ENCODE data around the gene ARHGAP12.
A peak's percentile ranks its signal among the peaks of the same experiment; 100 is the strongest.

Gene ARHGAP12

DNA sequence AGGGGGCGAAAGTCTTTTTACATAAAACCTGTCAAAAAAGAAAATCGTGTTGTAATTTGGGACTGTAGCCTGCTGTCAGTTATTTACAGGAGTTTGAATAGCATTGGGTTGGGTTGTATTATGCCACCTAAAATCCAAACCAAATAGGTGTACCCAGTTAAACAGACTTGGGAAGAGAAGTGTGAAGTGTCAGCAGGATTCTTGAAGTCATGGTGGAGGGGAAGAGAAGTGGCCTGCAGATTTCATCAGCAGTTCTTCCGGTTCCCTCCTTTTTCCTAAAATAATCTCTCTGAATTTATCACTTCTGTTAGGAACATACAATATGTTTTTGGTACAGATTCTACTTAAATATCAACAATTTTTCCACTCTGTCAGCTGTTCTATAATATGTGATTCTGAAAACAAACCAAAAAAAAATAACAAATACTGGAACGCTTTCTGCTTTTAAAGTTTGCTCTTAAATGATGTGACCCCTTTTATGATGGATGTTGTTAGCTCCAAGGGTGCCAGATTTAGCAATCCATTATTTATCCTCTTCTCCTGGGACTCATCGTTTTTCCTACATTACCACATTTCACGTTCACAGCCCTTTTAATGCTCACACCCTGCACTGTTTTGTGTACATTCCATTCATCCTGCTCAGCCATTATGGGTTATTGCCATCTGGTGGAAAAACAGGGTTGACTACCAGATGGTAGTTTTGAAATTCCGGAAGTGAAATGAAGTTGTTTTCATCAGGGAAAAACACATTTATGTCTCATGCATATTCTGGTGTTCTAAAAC is 18.7 kb upstream of the ARHGAP12 start:
- no peak for DNase-seq

DNA sequence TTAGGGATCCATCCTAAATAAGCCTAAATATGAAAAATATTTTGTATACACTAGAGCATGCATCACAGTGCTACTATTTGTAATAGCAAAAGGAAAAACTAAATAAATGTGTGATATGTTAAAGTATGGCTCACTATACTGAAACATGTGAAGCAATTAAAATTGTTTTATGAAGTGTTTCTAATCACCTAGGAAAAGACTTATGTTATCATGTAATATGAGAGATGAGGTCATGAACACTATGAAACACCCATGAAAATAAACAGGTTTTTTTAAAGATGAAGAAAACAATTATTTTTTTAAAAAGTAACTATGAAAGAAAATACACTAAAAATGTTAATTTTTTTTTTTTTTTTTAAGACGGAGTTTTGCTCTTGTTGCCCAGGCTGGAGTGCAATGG is 16.8 kb upstream of the ARHGAP12 start:
- DNase-seq = no peak

DNA sequence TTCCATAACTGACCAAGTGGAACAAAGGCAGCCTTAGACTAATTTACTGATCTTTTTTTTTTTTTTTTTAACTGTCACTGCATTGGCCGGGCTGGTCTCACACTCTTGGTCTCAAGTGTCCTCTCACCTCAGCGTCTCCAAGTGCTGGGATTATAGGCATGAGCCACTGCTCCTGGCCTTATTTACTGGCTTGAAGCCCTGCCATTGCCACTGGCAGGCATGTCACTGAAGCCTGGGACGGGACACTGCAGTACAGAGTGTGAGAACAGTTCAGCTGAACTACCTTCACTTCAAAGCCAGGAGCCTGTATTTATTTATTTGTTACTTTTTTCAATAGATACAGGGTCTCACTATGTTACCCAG is 15.4 kb upstream of the ARHGAP12 start:
- DNase-seq = no peak

DNA sequence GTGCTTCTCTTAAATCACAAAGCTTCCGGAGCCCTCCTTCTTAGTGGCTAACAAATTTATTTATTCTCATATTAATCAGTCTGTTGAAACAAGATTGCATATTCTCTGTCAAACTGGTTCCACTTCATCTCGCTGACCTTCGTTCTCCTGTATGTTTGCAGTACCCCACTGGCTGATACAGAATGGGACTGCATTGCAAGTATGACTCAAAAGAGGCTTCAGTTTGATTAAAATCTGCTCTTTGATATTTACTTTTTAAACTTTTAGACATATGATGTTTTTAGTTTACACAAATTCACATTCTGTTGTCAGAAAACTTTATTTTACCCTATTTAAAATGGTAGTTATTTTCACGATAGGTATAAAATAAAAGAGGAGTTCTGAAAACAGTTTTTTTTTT is 14.3 kb upstream of the ARHGAP12 start:
- no peak for DNase-seq

DNA sequence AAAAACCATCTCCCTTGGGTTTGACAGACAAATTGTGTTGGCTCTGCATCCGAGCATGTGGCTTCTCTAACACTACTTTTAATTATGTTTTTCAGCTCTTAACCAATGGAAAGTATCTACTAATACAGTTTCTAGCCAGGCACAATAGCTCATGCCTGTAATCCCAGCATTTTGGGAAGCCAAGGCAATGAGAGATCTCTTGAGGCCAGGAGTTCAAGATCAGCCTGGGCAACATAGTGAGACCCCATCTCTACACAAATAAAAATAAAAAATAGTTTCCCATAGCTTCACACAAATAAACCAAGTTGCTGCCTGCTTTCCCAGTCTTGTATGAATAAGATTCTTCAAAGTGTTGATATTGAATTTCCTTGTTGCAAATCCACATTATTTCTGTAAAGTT is 13.8 kb upstream of the ARHGAP12 start:
- no peak for DNase-seq

DNA sequence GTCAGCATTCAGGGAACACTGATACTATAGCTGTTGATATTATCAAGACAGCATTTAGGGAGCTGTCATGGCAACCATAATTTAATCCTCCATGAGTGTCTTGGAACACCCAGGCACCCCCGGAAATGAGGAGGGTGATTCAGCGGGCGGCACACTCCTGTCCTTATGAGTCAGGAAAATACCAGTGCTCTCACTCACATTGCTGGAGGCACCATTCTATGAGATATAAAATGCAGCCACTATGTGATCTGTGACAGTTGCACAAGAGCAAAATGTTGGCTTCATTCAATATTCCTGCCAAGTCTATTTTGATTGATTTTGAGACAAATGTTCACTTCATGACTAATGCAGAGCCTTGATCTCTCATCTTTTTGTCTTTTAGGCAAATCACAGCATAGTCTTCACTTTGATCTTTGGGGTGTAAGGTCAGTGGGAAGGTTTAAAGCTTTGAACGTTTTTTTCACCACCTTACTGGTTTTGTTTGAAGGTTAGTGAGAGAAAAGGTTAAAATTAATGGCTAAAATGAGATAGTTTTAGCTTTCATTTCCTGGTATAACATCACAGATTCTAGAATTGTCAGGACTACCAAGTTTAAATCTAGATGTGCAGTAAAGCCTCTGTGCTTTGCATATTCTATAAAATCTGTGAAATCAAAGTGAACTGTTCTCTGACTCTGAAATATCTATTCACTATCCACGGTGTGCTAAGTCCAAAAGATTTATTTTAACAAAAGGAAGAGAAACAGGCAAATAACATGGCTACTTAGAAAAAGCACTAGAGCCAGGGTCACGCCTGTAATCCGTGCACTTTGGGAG is 12.4 kb upstream of the ARHGAP12 start:
- DNase-seq = peak; percentile 32

DNA sequence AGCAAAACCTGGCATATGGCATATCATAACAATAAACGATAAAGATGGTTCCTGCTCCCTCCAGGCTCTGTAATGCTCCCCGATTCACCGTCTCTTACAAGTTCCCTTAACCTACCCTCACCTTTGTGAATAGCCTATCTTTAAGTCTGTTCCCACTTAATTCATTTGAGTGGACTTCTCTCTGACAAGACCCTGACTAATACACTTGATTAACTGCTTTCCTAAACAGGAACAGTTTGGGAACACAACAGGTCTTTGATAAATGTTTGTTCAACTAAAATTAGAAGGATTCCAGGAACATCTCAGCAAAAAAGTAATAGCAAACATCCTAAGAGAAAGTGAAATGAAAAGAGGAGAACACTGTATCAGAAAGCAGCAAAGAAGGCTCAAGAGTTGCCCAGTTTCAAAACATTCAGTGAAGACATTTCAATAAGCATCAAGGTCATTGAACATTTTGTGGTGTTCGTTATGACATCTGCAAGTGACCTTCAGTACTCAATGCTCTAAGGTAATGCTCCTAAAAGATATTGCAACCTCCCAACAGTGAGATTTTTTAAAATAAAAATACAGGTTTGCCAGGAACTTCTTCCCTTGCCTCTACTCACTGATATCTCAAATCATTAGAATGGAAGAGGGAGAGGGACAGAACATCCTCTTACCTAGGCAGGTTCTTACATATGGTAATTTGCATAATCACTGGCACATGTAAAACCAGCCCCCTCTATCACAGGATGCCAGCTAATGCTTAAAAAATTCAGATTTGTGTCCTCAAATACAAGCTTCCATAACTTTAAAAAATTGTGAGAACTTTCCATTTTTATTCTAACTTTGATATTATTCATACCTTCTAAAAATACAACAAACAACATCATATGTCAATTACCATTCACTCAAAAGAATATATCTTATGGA is 11.4 kb upstream of the ARHGAP12 start:
- no peak for DNase-seq

DNA sequence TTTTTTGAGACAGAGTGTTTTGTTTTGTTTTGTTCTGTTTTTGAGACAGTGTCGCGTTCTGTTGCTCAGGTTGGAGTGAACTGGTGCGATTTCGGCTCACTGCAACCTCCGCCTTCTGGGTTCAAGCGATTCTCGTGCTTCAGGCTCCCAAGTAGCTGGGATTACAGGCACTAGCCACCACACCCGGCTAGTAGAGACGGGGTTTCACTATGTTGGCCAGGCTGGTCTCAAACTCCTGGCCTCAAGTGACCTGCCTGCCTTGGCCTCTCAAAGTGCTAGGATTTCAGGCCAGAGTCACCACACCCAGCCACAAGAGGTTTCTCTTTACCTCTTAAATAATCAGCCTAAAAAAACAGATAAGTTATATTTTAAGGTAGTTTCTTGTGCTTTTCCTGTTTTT is 8.7 kb upstream of the ARHGAP12 start:
- DNase-seq = no peak

DNA sequence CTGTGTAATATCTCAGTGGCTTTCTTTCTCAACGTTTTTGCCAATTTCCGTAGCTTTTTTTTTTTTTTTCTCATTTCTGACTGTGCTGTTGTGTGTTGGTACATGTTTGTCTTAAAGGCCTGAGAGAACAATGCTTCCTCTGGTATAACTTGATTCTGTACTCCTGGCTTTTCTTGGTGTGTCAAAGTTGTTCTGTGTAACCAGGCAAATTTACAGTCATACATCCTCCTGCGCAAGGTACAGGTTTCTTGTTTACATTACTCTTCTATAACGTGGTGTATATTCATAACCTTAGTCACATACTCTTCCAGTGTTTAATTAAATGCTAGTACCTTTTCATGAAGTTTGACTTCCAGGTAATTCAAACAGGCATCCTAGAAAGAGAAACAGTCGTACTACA is 8.3 kb upstream of the ARHGAP12 start:
- DNase-seq = no peak

DNA sequence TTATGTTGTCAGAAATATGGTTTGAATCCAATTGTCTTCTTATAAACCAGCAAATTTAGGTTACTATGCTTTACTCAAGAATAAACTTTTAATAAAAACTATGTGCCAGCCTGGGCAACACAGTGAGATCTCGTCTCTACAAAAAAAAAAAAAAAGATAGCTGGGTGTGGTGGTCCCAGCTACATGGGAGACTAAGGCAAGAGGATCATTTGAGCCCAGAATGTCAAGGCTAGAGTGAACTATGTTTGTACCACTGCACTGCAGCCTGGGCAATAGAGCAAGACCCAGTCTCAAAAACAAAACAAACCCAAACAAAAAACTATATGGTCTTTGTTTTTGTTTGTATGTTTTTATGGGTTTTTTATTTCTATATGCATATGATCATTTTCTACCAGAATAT is 7.5 kb upstream of the ARHGAP12 start:
- no peak for DNase-seq

DNA sequence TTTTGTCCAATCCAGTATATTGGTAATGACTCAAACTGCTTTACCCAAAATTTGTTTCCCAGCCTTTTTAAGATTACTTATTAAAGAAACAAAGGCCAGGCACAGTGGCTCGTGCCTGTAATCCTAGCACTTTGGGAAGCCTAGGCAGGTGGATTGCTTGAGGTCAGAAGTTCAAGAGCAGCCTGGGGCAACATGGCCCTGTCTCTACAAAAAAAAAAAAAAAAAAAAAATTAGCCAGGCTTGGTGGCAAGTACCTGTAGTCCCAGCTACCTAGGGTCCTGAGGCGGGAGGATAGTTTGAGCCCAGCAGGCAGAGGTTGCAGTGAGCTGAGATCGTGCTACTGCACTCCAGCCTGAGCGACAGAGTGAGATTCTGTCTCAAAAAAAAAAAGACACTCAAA is 7.0 kb upstream of the ARHGAP12 start:
- DNase-seq = no peak

DNA sequence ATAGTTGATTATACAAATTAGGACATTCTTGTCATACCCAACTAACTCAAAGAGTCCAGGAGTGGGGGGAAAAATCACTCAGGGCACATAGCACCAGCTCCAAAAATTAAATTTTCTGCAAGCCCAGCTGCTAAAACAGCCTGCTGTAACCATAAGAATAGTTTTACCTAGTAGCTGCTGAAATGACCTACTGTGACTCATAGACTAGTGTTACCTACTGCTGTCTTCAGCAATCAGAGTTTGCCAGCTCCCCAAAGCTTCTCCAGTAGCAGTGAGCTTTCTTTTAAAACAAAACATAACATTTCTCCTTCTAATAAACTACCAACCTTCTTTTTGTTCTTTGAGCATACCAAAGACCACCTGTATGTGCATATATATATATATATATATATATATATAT is 4.2 kb upstream of the ARHGAP12 start:
- no peak for DNase-seq

DNA sequence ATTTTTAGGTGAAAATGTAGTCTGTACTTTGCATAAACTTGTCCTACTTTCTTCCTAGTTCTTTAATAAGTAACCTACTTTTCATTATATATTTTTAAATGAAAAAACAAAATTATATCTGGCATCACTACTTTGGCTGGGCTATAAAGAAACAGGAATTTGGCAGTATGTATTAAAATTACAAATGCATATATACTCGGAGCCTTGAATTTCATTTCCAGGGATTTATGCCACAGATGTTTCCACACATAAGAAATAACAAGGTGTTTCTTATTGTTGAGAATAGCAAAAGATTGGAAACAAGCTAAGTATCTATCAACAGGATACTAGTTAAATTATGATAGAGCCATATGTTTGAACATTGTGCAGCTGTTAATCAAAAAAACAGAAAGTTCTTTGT is 2.2 kb upstream of the ARHGAP12 start:
- no peak for DNase-seq

DNA sequence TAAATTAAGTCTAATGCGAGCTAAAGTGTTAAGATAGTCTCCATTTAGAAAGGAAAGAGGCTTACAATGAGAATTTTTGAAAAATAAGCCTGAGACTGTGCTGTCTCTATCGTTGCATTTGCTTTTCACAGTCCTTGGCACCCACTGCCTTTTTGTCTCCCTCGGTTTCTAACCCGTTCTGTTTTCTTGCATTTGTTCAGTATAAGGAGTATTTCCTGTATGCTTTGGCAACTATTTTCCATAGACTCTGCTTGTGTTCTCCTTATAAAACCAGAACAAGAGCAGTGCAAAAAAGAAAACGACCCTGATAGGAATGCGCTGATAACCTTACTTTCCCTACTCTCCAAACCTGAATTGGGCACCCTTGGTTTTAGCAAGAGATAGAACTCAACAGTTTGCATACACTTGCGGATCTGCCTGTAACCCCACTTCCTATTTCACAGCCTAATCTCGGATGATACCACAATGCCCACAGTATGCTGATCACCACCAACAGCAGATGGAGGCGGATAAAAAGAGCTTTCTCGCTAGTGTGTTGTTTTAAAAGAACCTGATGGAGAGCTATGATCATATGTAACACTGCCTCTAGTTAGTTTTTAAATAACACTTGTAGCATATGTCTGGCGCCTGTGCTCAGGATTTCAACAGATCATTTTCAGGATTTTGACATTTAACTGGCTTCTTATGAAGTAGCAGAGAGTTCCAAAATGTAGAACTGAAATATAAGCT is 1.6 kb upstream of the ARHGAP12 start:
- no peak for DNase-seq

DNA sequence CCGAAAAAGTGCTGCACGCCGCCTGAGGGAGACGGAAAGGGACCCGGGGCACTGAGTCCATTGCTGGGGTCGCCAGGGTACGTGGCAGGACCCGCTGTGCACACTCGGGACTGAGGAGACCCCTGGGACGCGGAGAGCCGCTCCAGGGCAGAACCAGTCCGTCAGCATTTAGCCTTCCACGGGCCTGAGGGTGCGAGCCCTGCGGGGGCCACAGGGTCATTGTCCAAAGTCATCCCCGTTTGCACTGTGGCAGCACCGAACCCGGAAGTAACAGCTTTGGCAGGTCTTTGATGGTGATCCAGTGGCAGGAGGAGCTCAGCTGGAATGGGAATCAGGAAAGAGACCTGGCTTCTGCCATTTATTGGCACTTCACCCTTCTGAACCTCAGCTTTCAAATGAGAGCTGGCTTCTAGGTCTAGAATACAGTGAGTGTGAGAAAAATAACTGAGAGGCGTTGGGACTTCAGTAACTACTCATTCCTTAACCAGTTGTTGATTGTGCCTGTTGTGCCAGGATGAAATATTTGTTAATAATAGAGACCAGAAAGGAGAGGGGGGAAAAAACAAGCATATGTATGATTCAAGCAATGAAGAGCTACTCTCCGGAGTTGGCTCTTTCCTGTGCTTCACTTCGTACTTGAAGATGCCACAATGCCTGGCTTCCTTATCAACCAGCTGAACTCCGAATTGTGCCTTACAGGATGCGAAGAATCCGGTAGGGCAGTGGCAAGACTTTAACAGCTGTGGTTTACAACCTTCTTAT is 811 bp upstream of the ARHGAP12 start:
- DNase-seq = peak; percentile 31

DNA sequence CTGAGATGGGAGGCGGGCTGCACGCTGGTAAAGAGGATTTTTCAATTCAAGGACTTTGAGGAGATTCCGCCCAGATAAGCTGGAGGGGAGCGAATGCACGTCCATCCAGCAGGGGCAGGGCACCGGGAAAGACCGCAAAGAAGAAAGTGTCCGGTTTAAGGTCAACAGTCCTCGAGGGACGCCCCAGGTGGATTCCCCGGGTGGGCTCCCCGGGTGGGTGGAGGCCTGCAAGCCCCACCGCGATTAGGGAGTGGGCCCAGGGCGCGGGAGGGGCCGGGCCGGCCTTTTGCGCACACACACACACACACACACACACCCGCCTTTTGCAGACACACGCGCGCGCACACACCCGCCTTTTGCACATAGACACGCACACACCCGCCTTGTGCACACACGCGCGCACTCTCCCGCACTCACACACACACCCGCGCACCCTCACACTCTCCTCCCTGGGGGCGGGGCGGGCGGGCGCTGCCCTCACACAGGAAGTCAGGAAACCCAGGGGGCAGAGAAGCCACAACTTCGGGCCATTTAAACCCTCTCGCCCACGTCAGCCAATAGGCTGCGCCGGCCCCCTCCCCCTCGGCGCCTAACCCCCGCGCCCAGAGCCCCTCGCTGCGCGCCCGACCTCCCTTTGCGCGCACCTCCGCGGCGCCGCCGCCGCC is 615 bp downstream of the ARHGAP12 start:
- peak; percentile 56 for DNase-seq

DNA sequence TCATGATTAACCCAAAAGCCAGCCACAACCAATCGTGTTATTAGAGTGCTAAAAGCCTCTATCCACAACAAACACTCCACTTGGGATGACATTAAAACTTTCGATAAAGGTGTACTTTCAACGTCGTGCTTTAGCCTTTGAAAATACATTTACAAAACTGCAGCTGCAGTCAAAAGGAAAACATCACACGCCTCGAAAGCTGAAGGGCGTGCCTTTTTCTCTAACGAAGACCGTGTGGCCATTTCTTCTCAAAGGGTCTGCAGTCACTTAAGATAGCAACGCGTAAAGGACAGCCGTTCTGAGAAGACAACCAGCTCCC is 1.1 kb downstream of the ARHGAP12 start:
- no peak for DNase-seq

DNA sequence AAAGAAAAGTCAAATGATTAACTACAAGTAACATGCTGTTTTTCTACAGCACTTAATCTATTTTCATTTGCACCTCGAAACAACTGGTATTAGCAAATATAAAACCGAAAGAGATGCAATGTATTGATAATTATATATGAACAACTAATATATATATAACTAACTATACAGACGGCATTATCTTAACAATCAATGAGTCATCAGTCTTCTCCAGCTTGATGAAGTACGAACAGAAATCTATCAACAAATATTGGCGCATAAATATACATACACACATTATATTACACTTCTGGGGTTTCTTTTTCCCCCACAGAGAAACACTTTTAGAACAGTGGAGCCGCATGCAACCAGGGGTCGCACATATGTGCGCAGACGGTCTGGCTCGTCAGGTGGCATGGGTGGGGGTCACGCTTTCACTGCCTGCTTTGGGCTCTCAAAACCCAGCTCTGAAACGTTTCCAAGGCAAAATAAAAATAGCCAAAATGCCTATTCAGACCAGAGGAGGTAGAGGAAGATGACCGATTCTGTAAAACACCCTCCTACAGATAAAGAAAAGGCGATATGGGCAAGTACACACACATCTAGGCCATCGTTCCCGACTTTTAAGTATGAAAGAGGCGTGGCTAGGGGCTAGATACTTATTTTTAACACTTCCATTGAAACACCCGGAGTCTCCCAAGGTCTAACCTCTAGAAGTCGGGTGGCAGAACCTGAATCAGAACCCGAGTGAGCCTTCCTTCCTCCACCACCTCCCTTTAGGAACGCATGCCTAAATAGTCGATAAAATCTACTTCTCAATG is 1.7 kb downstream of the ARHGAP12 start:
- no peak for DNase-seq

DNA sequence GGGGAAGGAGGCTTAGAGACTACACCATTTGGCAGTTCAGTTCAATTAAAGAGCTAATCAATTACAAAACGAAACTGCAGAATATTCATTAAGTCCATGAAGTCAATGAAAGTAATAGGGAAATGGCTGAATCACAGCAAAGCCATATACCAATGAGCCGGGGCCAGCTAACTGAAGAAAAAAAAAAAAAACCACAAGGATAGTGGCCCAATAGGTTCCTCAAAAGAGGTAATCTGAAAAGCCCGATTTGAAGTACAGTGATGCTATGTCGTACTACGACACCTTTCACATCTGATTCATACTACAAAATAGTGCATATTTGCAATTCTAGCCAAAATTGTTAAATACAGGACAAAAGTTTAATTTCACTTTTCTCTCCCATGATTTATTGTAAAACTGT is 2.5 kb downstream of the ARHGAP12 start:
- no peak for DNase-seq

DNA sequence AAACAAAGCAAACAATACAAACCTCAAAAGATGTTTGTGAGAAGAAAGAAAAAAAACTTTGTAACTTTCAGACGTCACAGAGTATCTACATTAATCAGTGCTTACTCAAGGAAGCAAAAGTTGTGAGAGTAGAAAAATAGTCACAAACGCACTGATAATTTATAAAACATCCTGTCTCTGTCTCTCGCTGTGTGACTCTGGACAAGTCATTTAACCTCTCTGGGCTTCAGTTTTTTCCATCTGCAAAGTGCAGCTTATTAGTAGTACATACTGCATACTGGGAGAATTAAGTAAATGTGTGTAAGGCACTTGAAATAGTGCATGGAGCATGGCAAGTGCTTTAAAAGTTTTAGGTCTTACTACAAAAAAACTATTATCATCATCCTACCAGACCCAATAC is 3.8 kb downstream of the ARHGAP12 start:
- no peak for DNase-seq

DNA sequence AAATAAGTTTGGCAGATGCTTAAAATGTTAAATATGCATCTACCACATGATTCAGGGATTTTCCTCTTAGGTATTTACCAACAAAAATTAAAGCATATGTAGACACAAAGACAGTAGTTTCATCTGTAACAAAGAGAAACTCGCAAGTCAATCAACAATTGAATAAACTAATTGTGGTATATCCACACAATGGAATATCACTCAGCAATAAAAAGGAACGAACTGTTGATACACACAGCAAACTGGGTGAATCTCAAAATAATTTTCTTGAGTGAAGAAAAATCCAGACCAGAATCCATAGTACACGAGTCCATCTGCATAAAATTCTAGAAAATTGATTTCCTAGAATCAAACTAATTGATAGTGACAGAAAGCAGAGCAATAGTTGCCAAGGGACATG is 5.2 kb downstream of the ARHGAP12 start:
- no peak for DNase-seq

Measured in stimulated activated CD4-positive, alpha-beta T cell treated with anti-CD3 and anti-CD28 coated beads, Interleukin-15, amount 100 ng/mL, for 24 hours (primary cell).